HCT116 (cell line): ENCODE results near the gene GDF2.

ENCODE experiments used
- CEBPB ChIP-seq: IDR thresholded peaks from 2 replicates; pipeline ENCODE4 v1.6.1; 2012; ENCODE audit warnings: low read depth
- CTCF ChIP-seq, 3 experiments: fragments of 200-600 bp in 1 of 3; sonication (generic) in 1 of 3; IDR thresholded peaks in 2 of 3; conservative IDR thresholded peaks in 1 of 3; 2 replicates each; pipeline ENCODE4 v1.5.1; 2012 to 2017; ENCODE audit warnings: low read depth in 2 of 3, low read length in 2 of 3, antibody characterized with exemption in 1 of 3, borderline replicate concordance in 1 of 3, control low read depth in 1 of 3, mild to moderate bottlenecking in 1 of 3, mixed read lengths in 1 of 3, mixed run types in 1 of 3, moderate library complexity in 1 of 3; ENCODE audit not compliant: insufficient read depth in 1 of 3
- EZH2phosphoT487 ChIP-seq: fragments of 200-600 bp; IDR thresholded peaks from 2 replicates; pipeline ENCODE4 v1.6.1; 2018; ENCODE audit warnings: antibody characterized with exemption, borderline replicate concordance
- JUND ChIP-seq: IDR thresholded peaks from 2 replicates; pipeline ENCODE4 v1.6.1; 2012
- POLR2A ChIP-seq: IDR thresholded peaks from 2 replicates; pipeline ENCODE4 v1.7.0; 2011; ENCODE audit warnings: borderline replicate concordance; ENCODE audit not compliant: insufficient read depth, insufficient read length; ENCODE audit errors: extremely low read depth
- POLR2AphosphoS5 ChIP-seq: IDR thresholded peaks from 2 replicates; pipeline ENCODE4 v1.6.1; 2011; ENCODE audit warnings: mild to moderate bottlenecking, low read depth, low read length, moderate library complexity
- RAD21 ChIP-seq: IDR thresholded peaks from 2 replicates; pipeline ENCODE4 v1.6.1; 2012; ENCODE audit warnings: low read depth, mild to moderate bottlenecking
- SP1 ChIP-seq: IDR thresholded peaks from 2 replicates; pipeline ENCODE4 v1.6.1; 2012; ENCODE audit warnings: low read depth
- ZFX ChIP-seq: fragments of 450-650 bp; IDR thresholded peaks from 2 replicates; pipeline ENCODE4 v1.6.1; 2017
- ZNF274 ChIP-seq: fragments of 200-500 bp; sonication (Bioruptor generic); IDR thresholded peaks from 2 replicates; pipeline ENCODE4 v1.6.1; 2014; ENCODE audit warnings: mild to moderate bottlenecking, low read depth, low read length, inconsistent platforms
- TF ChIP-seq, protein P1 (sequence below): IDR thresholded peaks from 2 replicates; pipeline ENCODE4 v1.6.1; 2012
- TF ChIP-seq, protein P2 (sequence below): IDR thresholded peaks from 2 replicates; pipeline ENCODE4 v1.6.1; 2012

GRCh38 chr10:47348661-47349470 is 26.6 kb downstream of the GDF2 start:
- TF ChIP-seq CTCF (IDR thresholded peaks at IDR 0.05 in 2 of 3, conservative IDR thresholded peaks at IDR 0.05 in 1 of 3; ENCODE audit: borderline replicate concordance in 1 of 3, insufficient read depth in 1 of 3, low read depth in 2 of 3, low read length in 2 of 3) (no peak), JUND (no peak), ZNF274 (no peak), POLR2A (no peak), POLR2AphosphoS5 (no peak), ZFX (no peak), EZH2phosphoT487 (no peak), CEBPB (no peak), RAD21 (no peak), SP1 (no peak)
- TF ChIP-seq, protein P1, sequence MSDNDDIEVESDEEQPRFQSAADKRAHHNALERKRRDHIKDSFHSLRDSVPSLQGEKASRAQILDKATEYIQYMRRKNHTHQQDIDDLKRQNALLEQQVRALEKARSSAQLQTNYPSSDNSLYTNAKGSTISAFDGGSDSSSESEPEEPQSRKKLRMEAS = no peak
- TF ChIP-seq, protein P2, sequence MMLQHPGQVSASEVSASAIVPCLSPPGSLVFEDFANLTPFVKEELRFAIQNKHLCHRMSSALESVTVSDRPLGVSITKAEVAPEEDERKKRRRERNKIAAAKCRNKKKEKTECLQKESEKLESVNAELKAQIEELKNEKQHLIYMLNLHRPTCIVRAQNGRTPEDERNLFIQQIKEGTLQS = no peak
